Esophagus muscularis mucosa (tissue), 3 donors: ENCODE results near the gene CIAPIN1.

Experiments
- CTCF ChIP-seq, 3 experiments: fragments of 200-600 bp in 2 of 3; fragments of 450-650 bp in 1 of 3; sonication (generic) in 2 of 3; IDR thresholded peaks; one replicate each; pipeline ENCODE4 v1.5.1; 2017 to 2019; ENCODE audit warnings: antibody characterized with exemption in 3 of 3, mild to moderate bottlenecking in 2 of 3, moderate library complexity in 1 of 3
- POLR2A ChIP-seq: fragments of 450-650 bp; IDR thresholded peaks from one replicate; pipeline ENCODE4 v1.6.1; 2017; ENCODE audit warnings: antibody characterized with exemption, moderate library complexity, mild to moderate bottlenecking, low read depth
- POLR2AphosphoS5 ChIP-seq, 2 donors: sonication (generic); formaldehyde crosslinking; IDR thresholded peaks; one replicate each; pipeline ENCODE4 v1.6.1; 2017; ENCODE audit warnings: antibody characterized with exemption in 2 of 2

DNA sequence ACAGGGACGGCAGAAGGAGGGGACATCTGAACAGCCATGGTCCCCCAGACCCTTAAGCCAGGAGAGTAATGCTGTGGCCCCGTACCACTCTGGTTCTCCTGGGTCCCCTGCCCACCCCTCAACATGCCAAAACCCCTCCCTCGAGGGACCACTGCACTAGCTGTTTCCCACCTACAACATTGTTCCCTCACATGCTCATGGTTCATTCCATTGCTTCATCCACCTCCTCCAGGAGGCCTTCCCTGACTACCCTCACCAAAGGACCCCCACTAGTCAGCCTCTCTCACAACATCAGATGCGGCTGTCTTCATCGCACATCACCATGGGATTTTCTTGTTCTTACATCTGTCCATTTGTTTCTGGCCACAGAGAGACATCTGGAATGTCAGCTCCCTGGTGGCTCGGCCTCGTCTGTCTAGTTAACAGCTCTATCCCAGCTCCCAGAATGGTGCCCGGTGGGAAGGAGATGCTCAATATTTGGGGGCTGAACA lies 37.4 kb upstream of the CIAPIN1 start:
- TF ChIP-seq POLR2A (no peak), CTCF (IDR thresholded peaks at IDR 0.05) (no peak), POLR2AphosphoS5 (IDR thresholded peaks at IDR 0.05) (no peak)
